Caco-2 (cell line): ENCODE data around the gene FAHD1. TPM values are rescaled to one million over a fixed set of nuclear protein-coding genes. Genes with fewer than 3 reads are reported as not detected.

Experiments used
- BruUV-seq: library from RNA; stranded (reverse); fragments of 400-500 nt; replicated peaks from 2 replicates; lab custom pipeline; 2021; lab: Mats Ljungman, UMichigan
- CTCF ChIA-PET: fragments of 300-600 bp; sonication (Branson Sonifier 250); formaldehyde crosslinking; loops from one replicate; lab custom pipeline; 2022; ENCODE audit warnings: antibody characterized with exemption; lab: Charles Lee
- POLR2A ChIA-PET: fragments of 300-600 bp; sonication (Branson Sonifier 250); formaldehyde crosslinking; loops from one replicate; lab custom pipeline; 2022; ENCODE audit warnings: antibody characterized with exemption; lab: Charles Lee
- DNase-seq, 2 experiments: peaks; one replicate each; pipeline versions ENCODE4 v3.0.0 to v3.0.0-alpha.2; 2020 to 2022
- H3K27me3 ChIP-seq: replicated peaks from 2 replicates; pipeline ENCODE4 v1.6.0; 2011; ENCODE audit warnings: low read length; ENCODE audit not compliant: control insufficient read depth, insufficient read depth
- H3K36me3 ChIP-seq: 2 replicates; pipeline ENCODE4 v1.5.1; 2011; ENCODE audit warnings: low read length; ENCODE audit not compliant: control insufficient read depth, insufficient read depth
- H3K4me1 ChIP-seq: fragments of 250-450 bp; sonication (Bioruptor Pico); 2 replicates; pipeline ENCODE4 v1.5.1; 2020; ENCODE audit warnings: mild to moderate bottlenecking
- H3K4me3 ChIP-seq: 2 replicates; pipeline ENCODE4 v1.5.1; 2011; ENCODE audit warnings: low read depth, mild to moderate bottlenecking, control low read depth, low read length
- H3K9me3 ChIP-seq: fragments of 250-450 bp; sonication (Bioruptor Pico); 2 replicates; pipeline ENCODE4 v1.5.1; 2020; ENCODE audit warnings: mild to moderate bottlenecking, moderate library complexity
- H3K27ac Mint-ChIP-seq: one replicate; pipeline ENCODE4 v1.8.0; 2022; ENCODE audit warnings: mixed read lengths; ENCODE audit not compliant: unreplicated experiment
- H3K27me3 Mint-ChIP-seq: one replicate; pipeline ENCODE4 v1.8.0; 2022; ENCODE audit warnings: mixed read lengths; ENCODE audit not compliant: insufficient read depth, unreplicated experiment
- H3K36me3 Mint-ChIP-seq: one replicate; pipeline ENCODE4 v1.8.0; 2022; ENCODE audit warnings: mild to moderate bottlenecking, mixed read lengths; ENCODE audit not compliant: insufficient read depth, unreplicated experiment
- H3K4me1 Mint-ChIP-seq: one replicate; pipeline ENCODE4 v1.8.0; 2022; ENCODE audit warnings: low read depth, mixed read lengths; ENCODE audit not compliant: unreplicated experiment
- H3K4me3 Mint-ChIP-seq: one replicate; pipeline ENCODE4 v1.8.0; 2022; ENCODE audit warnings: mild to moderate bottlenecking, moderate library complexity, mixed read lengths; ENCODE audit not compliant: unreplicated experiment
- H3K9me3 Mint-ChIP-seq: one replicate; pipeline ENCODE4 v1.8.0; 2022; ENCODE audit warnings: mixed read lengths; ENCODE audit not compliant: unreplicated experiment
- intact Hi-C: fragments of 100-400 bp; cut with micrococcal nuclease; formaldehyde crosslinking; loops from one replicate; pipeline ENCODE4 v1.10.0; 2022; ENCODE audit not compliant: unreplicated experiment
- total RNA-seq: library from RNA; stranded (reverse); gene quantifications from 2 replicates; pipeline ENCODE4 v1.2.3, GENCODE V29; 2022
- TF ChIP-seq, protein P1 (sequence below), 2 experiments: fragments of 200-600 bp in 1 of 2; IDR thresholded peaks; 1 replicate in 1 of 2; 2 replicates in 1 of 2; pipeline versions ENCODE4 v1.5.1 to v1.8.0; 2011 to 2022; ENCODE audit warnings: antibody characterized with exemption in 1 of 2, control low read depth in 1 of 2, inconsistent platforms in 1 of 2, low read depth in 1 of 2, low read length in 1 of 2, mild to moderate bottlenecking in 1 of 2, moderate library complexity in 1 of 2; ENCODE audit not compliant: insufficient read depth in 1 of 2, severe bottlenecking in 1 of 2, unreplicated experiment in 1 of 2

Gene FAHD1
- total RNA-seq, 1 experiment from 2014 or later = 16.5 TPM

DNA sequence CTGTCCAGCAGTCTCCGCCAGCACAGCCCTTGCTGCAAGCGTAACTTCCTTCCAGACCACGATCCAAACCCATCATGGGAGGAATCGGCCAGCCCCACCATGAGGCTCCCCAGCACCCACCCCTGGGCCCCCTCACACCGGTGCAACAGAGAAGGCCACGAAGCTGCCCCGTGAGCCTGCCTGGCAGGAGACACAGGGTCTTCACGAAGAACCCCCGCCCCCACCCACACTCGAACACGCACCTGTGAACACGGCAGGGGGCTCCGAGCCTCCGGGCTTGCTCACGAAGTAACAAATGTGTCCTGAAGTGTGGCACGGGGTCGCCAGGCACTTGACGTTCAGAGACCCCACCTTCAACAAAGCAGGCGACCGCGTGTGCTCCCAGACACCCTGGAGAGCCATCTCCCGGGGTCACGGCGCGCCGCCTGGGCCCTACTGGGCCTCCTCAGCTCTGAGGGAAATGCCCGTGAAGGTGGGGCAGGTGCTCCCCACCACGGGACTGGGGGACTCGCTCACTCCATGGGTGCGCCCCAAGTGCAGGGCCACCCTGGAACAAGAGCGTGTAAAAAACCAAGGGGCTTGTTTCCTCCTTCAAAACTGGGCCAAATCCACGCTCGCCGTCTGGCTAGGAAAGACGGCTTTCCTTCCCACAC, 8.0 kb upstream of the FAHD1 start:
- no peaks in the 10 kb centered on the region for H3K4me1 Mint-ChIP-seq
- intact Hi-C loops = no loop called here
- H3K4me1 ChIP-seq = no peaks in the 10 kb centered on the region
- CTCF ChIA-PET = no interaction called here
- H3K4me3 ChIP-seq = no peak overlapping the region
- TF ChIP-seq, protein P1, sequence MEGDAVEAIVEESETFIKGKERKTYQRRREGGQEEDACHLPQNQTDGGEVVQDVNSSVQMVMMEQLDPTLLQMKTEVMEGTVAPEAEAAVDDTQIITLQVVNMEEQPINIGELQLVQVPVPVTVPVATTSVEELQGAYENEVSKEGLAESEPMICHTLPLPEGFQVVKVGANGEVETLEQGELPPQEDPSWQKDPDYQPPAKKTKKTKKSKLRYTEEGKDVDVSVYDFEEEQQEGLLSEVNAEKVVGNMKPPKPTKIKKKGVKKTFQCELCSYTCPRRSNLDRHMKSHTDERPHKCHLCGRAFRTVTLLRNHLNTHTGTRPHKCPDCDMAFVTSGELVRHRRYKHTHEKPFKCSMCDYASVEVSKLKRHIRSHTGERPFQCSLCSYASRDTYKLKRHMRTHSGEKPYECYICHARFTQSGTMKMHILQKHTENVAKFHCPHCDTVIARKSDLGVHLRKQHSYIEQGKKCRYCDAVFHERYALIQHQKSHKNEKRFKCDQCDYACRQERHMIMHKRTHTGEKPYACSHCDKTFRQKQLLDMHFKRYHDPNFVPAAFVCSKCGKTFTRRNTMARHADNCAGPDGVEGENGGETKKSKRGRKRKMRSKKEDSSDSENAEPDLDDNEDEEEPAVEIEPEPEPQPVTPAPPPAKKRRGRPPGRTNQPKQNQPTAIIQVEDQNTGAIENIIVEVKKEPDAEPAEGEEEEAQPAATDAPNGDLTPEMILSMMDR (IDR thresholded peaks at IDR 0.05; ENCODE audit: insufficient read depth in 1 of 2, low read depth in 1 of 2, low read length in 1 of 2, severe bottlenecking in 1 of 2, unreplicated experiment in 1 of 2) = no peak
- H3K9me3 ChIP-seq = no peaks in the 10 kb centered on the region
- no peaks in the 10 kb centered on the region for H3K27me3 Mint-ChIP-seq
- peaks cover 1% of the 10 kb centered on the region; the same call in 1 of the 2 replicates for H3K36me3 ChIP-seq
- no peaks in the 10 kb centered on the region for H3K27me3 ChIP-seq
- no peak overlapping the region for H3K4me3 Mint-ChIP-seq
- BruUV-seq = no TSS peak
- peaks cover 21% of the 10 kb centered on the region for H3K36me3 Mint-ChIP-seq
- no peaks in the 10 kb centered on the region for H3K9me3 Mint-ChIP-seq
- no peak overlapping the region for H3K27ac Mint-ChIP-seq
- no peak for DNase-seq
- POLR2A ChIA-PET = no interaction called here

DNA sequence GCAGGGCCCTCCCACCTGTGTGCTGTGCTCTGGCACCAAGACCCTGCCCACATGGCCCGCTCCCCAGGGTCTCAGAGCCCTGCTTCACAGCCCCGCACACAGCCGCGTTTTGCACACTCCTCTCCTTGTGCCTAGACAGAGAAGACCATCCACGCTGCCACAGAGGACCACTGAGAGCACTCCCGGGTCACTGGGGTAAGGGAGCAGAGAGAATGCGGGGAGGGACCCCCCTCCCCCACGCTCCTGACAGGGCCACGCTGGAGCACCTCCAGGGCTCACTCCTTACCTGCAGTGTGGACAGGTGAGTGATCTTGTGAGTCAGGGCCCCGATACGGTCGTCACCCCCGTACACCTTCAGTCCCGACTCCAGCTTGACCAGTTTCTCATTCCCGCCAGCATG, 7.4 kb upstream of the FAHD1 start:
- Histone ChIP-seq H3K4me3 (no peak overlapping the region), H3K4me1 (no peaks in the 10 kb centered on the region), H3K36me3 (peaks cover 1% of the 10 kb centered on the region; the same call in 1 of the 2 replicates), H3K27me3 (no peaks in the 10 kb centered on the region), H3K9me3 (no peaks in the 10 kb centered on the region)
- ChIA-PET POLR2A (no interaction called here), CTCF (no interaction called here)
- no peaks in the 10 kb centered on the region for H3K9me3 Mint-ChIP-seq
- no peak overlapping the region for H3K4me3 Mint-ChIP-seq
- TF ChIP-seq, protein P1 (IDR thresholded peaks at IDR 0.05; ENCODE audit: insufficient read depth in 1 of 2, low read depth in 1 of 2, low read length in 1 of 2, severe bottlenecking in 1 of 2, unreplicated experiment in 1 of 2) = no peak
- no peak for DNase-seq
- H3K27me3 Mint-ChIP-seq = no peaks in the 10 kb centered on the region
- H3K4me1 Mint-ChIP-seq = no peaks in the 10 kb centered on the region
- peaks cover 21% of the 10 kb centered on the region for H3K36me3 Mint-ChIP-seq
- no TSS peak for BruUV-seq
- intact Hi-C loops = loop anchor here (5.0 kb wide), 1 partner anchor 37 kb away; the partner anchor contains the start of genes NUBP2 and SPSB3
- no peak overlapping the region for H3K27ac Mint-ChIP-seq

DNA sequence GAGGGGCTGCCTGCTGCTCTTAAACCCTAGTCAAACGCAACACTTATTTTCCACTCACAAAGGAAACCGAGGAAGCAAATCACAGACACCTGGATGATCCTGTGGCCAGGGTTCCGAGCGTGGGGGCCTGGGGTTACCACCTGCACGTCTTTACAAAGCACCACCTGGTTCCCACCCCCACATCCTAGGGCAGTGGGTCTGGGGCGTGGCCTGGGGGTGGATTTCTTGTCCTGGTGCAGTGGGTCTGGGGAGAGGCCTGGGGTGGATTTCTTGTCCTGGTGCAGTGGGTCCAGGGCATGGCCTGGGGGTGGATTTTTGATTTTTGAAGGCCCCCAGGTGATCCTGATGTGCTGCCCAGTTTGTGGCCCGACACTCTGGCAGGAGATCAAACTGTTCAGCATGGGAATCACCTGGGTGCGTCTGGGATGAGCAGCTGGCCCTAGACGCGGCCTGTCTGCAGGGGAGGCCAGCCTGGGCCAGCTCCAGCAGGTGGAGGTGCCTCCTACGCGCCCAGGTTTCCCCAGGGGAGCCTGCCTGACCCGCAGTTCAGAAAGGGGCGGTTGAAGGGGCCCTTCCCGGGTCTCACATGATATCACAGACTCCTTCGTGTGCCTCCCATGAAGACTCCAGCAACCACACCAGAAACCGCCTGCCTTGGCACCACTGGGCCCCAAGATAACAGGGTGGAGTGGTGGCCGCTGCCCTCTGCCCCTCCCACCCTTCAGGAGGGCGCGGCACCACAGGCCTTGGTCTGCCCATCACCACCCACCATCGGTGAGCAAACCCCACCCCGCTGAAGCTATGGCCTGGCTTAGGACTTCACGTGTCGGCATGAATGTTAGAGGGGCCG, 6.7 kb upstream of the FAHD1 start:
- H3K9me3 ChIP-seq = no peaks in the 10 kb centered on the region
- H3K4me3 ChIP-seq = no peak overlapping the region
- ChIA-PET CTCF (no interaction called here), POLR2A (no interaction called here)
- TF ChIP-seq, protein P1 (IDR thresholded peaks at IDR 0.05; ENCODE audit: insufficient read depth in 1 of 2, low read depth in 1 of 2, low read length in 1 of 2, severe bottlenecking in 1 of 2, unreplicated experiment in 1 of 2) = no peak
- no TSS peak for BruUV-seq
- Mint-ChIP-seq H3K4me3 (no peak overlapping the region), H3K4me1 (no peaks in the 10 kb centered on the region), H3K27me3 (no peaks in the 10 kb centered on the region), H3K36me3 (peaks cover 18% of the 10 kb centered on the region), H3K9me3 (no peaks in the 10 kb centered on the region), H3K27ac (no peak overlapping the region)
- H3K27me3 ChIP-seq = no peaks in the 10 kb centered on the region
- intact Hi-C loops = loop anchor here (5.0 kb wide), 1 partner anchor 38 kb away; the partner anchor contains the start of genes NUBP2 and SPSB3
- no peaks in the 10 kb centered on the region for H3K4me1 ChIP-seq
- H3K36me3 ChIP-seq = peaks cover 1% of the 10 kb centered on the region; the same call in 1 of the 2 replicates
- DNase-seq = no peak
